AG09309 (cell line): ENCODE measurements around the gene SOCS1.

Experiments
- DNase-seq: peaks from one replicate; pipeline ENCODE4 v3.0.0-alpha.2; 2010; ENCODE audit warnings: low read depth
- H3K4me3 ChIP-seq: 2 replicates; pipeline ENCODE4 v1.5.1; 2011; ENCODE audit warnings: mild to moderate bottlenecking, low read depth, low read length, moderate library complexity; ENCODE audit not compliant: control insufficient read depth
- CTCF ChIP-seq: IDR thresholded peaks from 2 replicates; pipeline ENCODE4 v1.5.1; 2011; ENCODE audit warnings: mild to moderate bottlenecking, low read depth, low read length, inconsistent platforms; ENCODE audit not compliant: insufficient read depth, control insufficient read depth; ENCODE audit errors: missing control alignments

SOCS1 gene

GRCh38 chr16:11236461-11237254, 19.3 kb downstream of the SOCS1 start:
- TF ChIP-seq CTCF, result no peak
- DNase-seq, result no peak
- no peak overlapping the region for H3K4me3 ChIP-seq

- TF ChIP-seq CTCF, result no peak
- DNase-seq, result no peak
- H3K4me3 ChIP-seq, result no peak overlapping the region
Observed at GRCh38 chr16:11235703-11235991, 20.4 kb downstream of the SOCS1 start.

- no peak overlapping the region for H3K4me3 ChIP-seq
- DNase-seq, result no peak
- TF ChIP-seq CTCF, result no peak
Observed at GRCh38 chr16:11234884-11235702, 20.9 kb downstream of the SOCS1 start.

- H3K4me3 ChIP-seq, result no peak overlapping the region
- no peak for DNase-seq
- TF ChIP-seq CTCF, result no peak
Observed at GRCh38 chr16:11233727-11234376, 22.2 kb downstream of the SOCS1 start.

GRCh38 chr16:11232852-11233726, 22.9 kb downstream of the SOCS1 start:
- no peak for TF ChIP-seq CTCF
- no peak for DNase-seq
- no peak overlapping the region for H3K4me3 ChIP-seq

GRCh38 chr16:11232302-11232851, 23.6 kb downstream of the SOCS1 start:
- DNase-seq, result no peak
- no peak overlapping the region for H3K4me3 ChIP-seq
- TF ChIP-seq CTCF, result no peak
